Pancreas (tissue), 10 donors: ENCODE measurements around the gene GPN3. TPM values are rescaled to one million over a fixed set of nuclear protein-coding genes. Genes with fewer than 3 reads are reported as not detected.
"Not testable (repeated sequence)": the region's sequence is repeated elsewhere in the genome, so short reads cannot be mapped to it uniquely, and the experiment has no call there.

Source experiments
- ATAC-seq, 4 donors: fragments of 200-7000 bp; cut with Tn5 transposase; one replicate each; pipeline versions ENCODE4 v1.8.0 to v1.9.1; 2020; ENCODE audit warnings: mild to moderate bottlenecking in 4 of 4, moderate library complexity in 4 of 4
- DNase-seq, 6 donors: peaks; one replicate each; pipeline ENCODE4 v3.0.0-alpha.2; 2020
- FAIRE-seq: peaks from 2 replicates; lab custom pipeline; 2012; peaks lifted over from hg19 to GRCh38; lab: Jason Lieb, UNC
- H3K27ac ChIP-seq, 4 donors: fragments of 200-600 bp; sonication (generic); 1 replicate in 3 of 4; 2 replicates in 1 of 4; pipeline versions ENCODE4 v1.5.0 to v1.8.0; 2020
- H3K27me3 ChIP-seq, 4 donors: fragments of 200-600 bp; one replicate each; pipeline ENCODE4 v1.8.0; 2021
- H3K36me3 ChIP-seq, 3 donors: fragments of 200-600 bp; sonication (generic) in 1 of 3; one replicate each; pipeline versions ENCODE4 v1.5.0 to v1.8.0; 2020 to 2021
- H3K4me1 ChIP-seq, 3 donors: fragments of 200-600 bp; one replicate each; pipeline ENCODE4 v1.8.0; 2021
- H3K4me3 ChIP-seq, 4 donors: fragments of 200-600 bp; sonication (generic) in 2 of 4; one replicate each; pipeline versions ENCODE4 v1.5.0 to v1.8.0; 2020 to 2021
- H3K9me3 ChIP-seq, 4 donors: fragments of 200-600 bp; one replicate each; pipeline ENCODE4 v1.8.0; 2021
- CTCF ChIP-seq, 4 donors: fragments of 200-600 bp; sonication (generic) in 3 of 4; IDR thresholded peaks; one replicate each; pipeline versions ENCODE4 v1.5.0 to v1.8.0; 2021; ENCODE audit warnings: antibody characterized with exemption in 4 of 4
- WGBS, 2 donors: extraction: QIAGEN DNeasy Blood & Tissue Kit; methylation state at CpG; one replicate each; pipeline ENCODE4 v1.1.7; 2013; 5-methylcytosine and 5-hydroxymethylcytosine counted together
- intact Hi-C, 3 donors: fragments of 100-400 bp; cut with DNase I; formaldehyde crosslinking; loops; one replicate each; pipeline versions ENCODE4 v1.11.1 to v1.14.2; 2022
- polyA plus RNA-seq, 2 donors: library from polyadenylated mRNA; stranded (reverse); fragments of 200-250 nt; gene quantifications; one replicate each; pipeline ENCODE4 v1.2.3, GENCODE V29; 2013
- total RNA-seq, 6 donors: library from RNA; stranded (reverse); fragmentation: NEBNext Ultra II Directional in 4 of 6; extraction: Animal tissue kit (Norgen Biotek cat#: 25700) in 4 of 6; gene quantifications; one replicate each; pipeline versions ENCODE4 v1.2.1 to v1.2.4, GENCODE V29; 2021 to 2023
- donor health status: healthy with polysubstance abuse.
- donor health status: DM: no; HTN: no; CAD: no; lungs with moderate emphysema.
- donor health status: DM: no; HTN: no; CAD: no.
- donor health status: control.
- donor health status: control.
- donor health status: Bipolar disorder and iron deficiency.
- donor health status: DM: yes; HTN: yes; CAD: no.
- donor health status: DM: no; HTN: no; CAD: no.
- donor health status: DM: no; HTN: no; CAD: no.
- donor health status: DM: yes; HTN: yes; CAD: no.

GPN3 gene
- total and polyA plus RNA-seq, 8 donors, result 6.8 to 11.5 (median 10.2) TPM

GRCh38 chr12:110431957-110432587 lies 36.0 kb downstream of the GPN3 start:
- no peaks in the 10 kb centered on the region for H3K4me1 ChIP-seq
- ATAC-seq, result peak in 1 of 4 donors; percentile 17
- TF ChIP-seq CTCF (IDR thresholded peaks at IDR 0.05), result no peak
- 76% methylated on average over 12 of the region's 12 CpGs for WGBS, 2 donors
- H3K4me3 ChIP-seq, result peak overlapping the region in 3 of 4 donors; percentile 14 to 51 (median 44)
- intact Hi-C loops, result no loop called here
- peaks cover 0 to 27% (median 5%) of the 10 kb centered on the region in 3 donors for H3K36me3 ChIP-seq
- no peaks in the 10 kb centered on the region for H3K27me3 ChIP-seq
- no peak for DNase-seq
- no peaks in the 10 kb centered on the region for H3K9me3 ChIP-seq
- H3K27ac ChIP-seq, result peak overlapping the region in 2 of 4 donors; percentile 27 to 33
- FAIRE-seq, result peak; percentile 96

- ATAC-seq, H3K4me3 ChIP-seq, FAIRE-seq, H3K27me3 ChIP-seq, H3K9me3 ChIP-seq, H3K36me3 ChIP-seq, H3K4me1 ChIP-seq, H3K27ac ChIP-seq: not testable (repeated sequence)
- intact Hi-C loops, result loop anchor here (10.0 kb wide), 2 partner anchors 325 to 335 kb away; no protein-coding TSS in a partner anchor
- WGBS, 2 donors, result 87 to 91% methylated on average over 15 of the region's 15 CpGs
- peak in 1 of 6 donors; percentile 61 for DNase-seq
These were observed 38.4 kb downstream of the GPN3 start for GRCh38 chr12:110429676-110430075.

- intact Hi-C loops, result loop anchor here (10.0 kb wide), 2 partner anchors 322 to 332 kb away; no protein-coding TSS in a partner anchor
- Histone ChIP-seq H3K36me3 (no peaks in the 10 kb centered on the region), H3K4me3 (no peak overlapping the region), H3K9me3 (no peaks in the 10 kb centered on the region), H3K27me3 (no peaks in the 10 kb centered on the region), H3K4me1 (no peaks in the 10 kb centered on the region), H3K27ac (no peak overlapping the region)
- WGBS, 2 donors, result 33 to 37% methylated on average over 3 of the region's 3 CpGs
- FAIRE-seq (no peak), ATAC-seq (no peak), DNase-seq (no peak)
- TF ChIP-seq CTCF (IDR thresholded peaks at IDR 0.05), result no peak
These were observed 41.7 kb downstream of the GPN3 start for GRCh38 chr12:110426406-110426805.

GRCh38 chr12:110424237-110424636 lies 43.8 kb downstream of the GPN3 start:
- no peak for FAIRE-seq
- 43 to 61% methylated on average over 3 of the region's 3 CpGs for WGBS, 2 donors
- intact Hi-C loops, result loop anchor here (10.0 kb wide), 2 partner anchors 319 to 329 kb away; no protein-coding TSS in a partner anchor

GRCh38 chr12:110421701-110422100 lies 46.4 kb downstream of the GPN3 start:
- H3K27ac ChIP-seq, result no peak overlapping the region
- no peak for FAIRE-seq
- no peak for ATAC-seq
- no peaks in the 10 kb centered on the region for H3K36me3 ChIP-seq
- intact Hi-C loops, result loop anchor here (10.0 kb wide), 2 partner anchors 317 to 327 kb away; no protein-coding TSS in a partner anchor
- no peaks in the 10 kb centered on the region for H3K9me3 ChIP-seq
- no peaks in the 10 kb centered on the region for H3K27me3 ChIP-seq
- no peak overlapping the region for H3K4me3 ChIP-seq
- no peaks in the 10 kb centered on the region for H3K4me1 ChIP-seq
- TF ChIP-seq CTCF (IDR thresholded peaks at IDR 0.05), result no peak
- DNase-seq, result no peak
- WGBS, 2 donors, result 62 to 74% methylated on average over 4 of the region's 4 CpGs

More at GRCh38 chr12:110424237-110424636, 43.8 kb downstream of the GPN3 start:
- Histone ChIP-seq H3K4me1 (no peaks in the 10 kb centered on the region), H3K4me3 (no peak overlapping the region), H3K27me3 (no peaks in the 10 kb centered on the region), H3K9me3 (no peaks in the 10 kb centered on the region), H3K36me3 (no peaks in the 10 kb centered on the region), H3K27ac (no peak overlapping the region)
- no peak for ATAC-seq
- DNase-seq, result no peak
- no peak for TF ChIP-seq CTCF (IDR thresholded peaks at IDR 0.05)
